RWPE2 (cell line): ENCODE results near the gene CHST7.

ENCODE experiments used
- ATAC-seq: fragments of 200-7000 bp; cut with Tn5 transposase; 3 replicates; pipeline ENCODE4 v1.9.1; 2021; ENCODE audit warnings: low read depth
- DNase-seq: peaks from one replicate; pipeline ENCODE4 v3.0.0-alpha.2; 2020; ENCODE audit warnings: low spot score
- H3K27ac ChIP-seq: fragments of 450-650 bp; 2 replicates; pipeline ENCODE4 v1.5.1; 2017; ENCODE audit warnings: mild to moderate bottlenecking; ENCODE audit not compliant: poor library complexity, severe bottlenecking
- H3K27me3 ChIP-seq: fragments of 250-450 bp; sonication (Bioruptor Pico); 2 replicates; pipeline ENCODE4 v1.5.1; 2021; ENCODE audit warnings: mild to moderate bottlenecking, moderate library complexity; ENCODE audit not compliant: insufficient read depth, poor library complexity, severe bottlenecking
- H3K36me3 ChIP-seq: fragments of 250-450 bp; sonication (Bioruptor Pico); 2 replicates; pipeline ENCODE4 v1.5.1; 2020; ENCODE audit warnings: low read depth, mild to moderate bottlenecking, moderate library complexity
- H3K4me1 ChIP-seq: fragments of 250-450 bp; sonication (Bioruptor Pico); 2 replicates; pipeline ENCODE4 v1.5.1; 2021; ENCODE audit warnings: mild to moderate bottlenecking, moderate library complexity; ENCODE audit not compliant: insufficient read depth, poor library complexity, severe bottlenecking
- H3K4me3 ChIP-seq: fragments of 250-450 bp; sonication (Bioruptor Pico); 2 replicates; pipeline ENCODE4 v1.5.1; 2021; ENCODE audit warnings: mild to moderate bottlenecking, moderate library complexity; ENCODE audit not compliant: severe bottlenecking
- H3K9me3 ChIP-seq: fragments of 250-450 bp; sonication (Bioruptor Pico); 2 replicates; pipeline ENCODE4 v1.5.1; 2021; ENCODE audit warnings: mild to moderate bottlenecking, moderate library complexity; ENCODE audit not compliant: severe bottlenecking
- CTCF ChIP-seq: fragments of 450-650 bp; IDR thresholded peaks from one replicate; pipeline ENCODE4 v1.5.1; 2017; ENCODE audit warnings: mild to moderate bottlenecking, moderate library complexity; ENCODE audit not compliant: poor library complexity, severe bottlenecking

Gene CHST7

GRCh38 chrX:46545111-46546005 is 28.2 kb upstream of the CHST7 start, which contains the start of gene ZNF674:
ZNF674 (minus strand) TSS chrX:46545421; CDS start chrX:46542087, 3,334 bp downstream.
- ATAC-seq (peak; percentile 74), DNase-seq (peak; percentile 86)
- peak; percentile 36 for TF ChIP-seq CTCF
- Histone ChIP-seq H3K4me3 (peak within 1 kb of the TSS; percentile 68), H3K27me3 (no peaks in the 10 kb centered on the region), H3K27ac (peak within 1 kb of the TSS; percentile 81), H3K9me3 (no peaks in the 10 kb centered on the region), H3K4me1 (peaks cover 10% of the 10 kb centered on the region), H3K36me3 (peaks cover 29% of the 10 kb centered on the region)

GRCh38 chrX:46547857-46548256 is 25.7 kb upstream of the CHST7 start:
- Histone ChIP-seq H3K36me3 (peaks cover 29% of the 10 kb centered on the region), H3K4me1 (peaks cover 10% of the 10 kb centered on the region), H3K9me3 (no peaks in the 10 kb centered on the region), H3K4me3 (no peak overlapping the region), H3K27ac (peak overlapping the region; percentile 81), H3K27me3 (no peaks in the 10 kb centered on the region)
- ATAC-seq (peak; percentile 69), DNase-seq (peak; percentile 58)
- no peak for TF ChIP-seq CTCF

GRCh38 chrX:46549914-46550313 is 23.7 kb upstream of the CHST7 start:
- H3K9me3 ChIP-seq: no peaks in the 10 kb centered on the region
- peaks cover 29% of the 10 kb centered on the region for H3K36me3 ChIP-seq
- H3K4me3 ChIP-seq: no peak overlapping the region
- peak overlapping the region; percentile 60 for H3K27ac ChIP-seq
- peaks cover 10% of the 10 kb centered on the region for H3K4me1 ChIP-seq
- no peaks in the 10 kb centered on the region for H3K27me3 ChIP-seq
- no peak for DNase-seq
- no peak for TF ChIP-seq CTCF
- no peak for ATAC-seq

GRCh38 chrX:46551494-46552128 is 22.0 kb upstream of the CHST7 start:
- Histone ChIP-seq H3K36me3 (peaks cover 27% of the 10 kb centered on the region), H3K27me3 (no peaks in the 10 kb centered on the region), H3K4me3 (no peak overlapping the region), H3K4me1 (peaks cover 10% of the 10 kb centered on the region), H3K27ac (peak overlapping the region; percentile 60), H3K9me3 (no peaks in the 10 kb centered on the region)
- TF ChIP-seq CTCF: no peak
- DNase-seq: no peak
- no peak for ATAC-seq
